ENCODE data around the gene CD276.

DNA sequence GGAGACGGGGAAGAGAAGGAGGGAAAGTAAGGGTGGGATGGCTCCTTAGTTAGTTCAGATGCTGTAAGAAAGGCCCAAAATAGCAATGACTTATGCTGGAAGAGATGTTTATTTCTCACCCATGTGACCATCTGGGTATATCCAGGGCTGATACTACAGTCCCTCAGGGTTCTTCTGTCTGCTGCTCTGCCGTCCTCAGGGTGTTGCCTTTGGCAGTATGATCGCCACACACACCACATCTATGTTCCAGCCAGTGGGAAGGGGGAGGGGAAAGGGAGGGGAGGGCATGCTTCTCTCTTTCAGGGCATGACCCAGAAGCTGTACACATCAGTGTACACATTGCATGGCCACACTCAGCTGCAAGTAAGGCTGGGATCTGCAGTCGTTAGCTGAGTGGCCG lies 10.2 kb downstream of the CD276 start:
- TF ChIP-seq, protein P1, sequence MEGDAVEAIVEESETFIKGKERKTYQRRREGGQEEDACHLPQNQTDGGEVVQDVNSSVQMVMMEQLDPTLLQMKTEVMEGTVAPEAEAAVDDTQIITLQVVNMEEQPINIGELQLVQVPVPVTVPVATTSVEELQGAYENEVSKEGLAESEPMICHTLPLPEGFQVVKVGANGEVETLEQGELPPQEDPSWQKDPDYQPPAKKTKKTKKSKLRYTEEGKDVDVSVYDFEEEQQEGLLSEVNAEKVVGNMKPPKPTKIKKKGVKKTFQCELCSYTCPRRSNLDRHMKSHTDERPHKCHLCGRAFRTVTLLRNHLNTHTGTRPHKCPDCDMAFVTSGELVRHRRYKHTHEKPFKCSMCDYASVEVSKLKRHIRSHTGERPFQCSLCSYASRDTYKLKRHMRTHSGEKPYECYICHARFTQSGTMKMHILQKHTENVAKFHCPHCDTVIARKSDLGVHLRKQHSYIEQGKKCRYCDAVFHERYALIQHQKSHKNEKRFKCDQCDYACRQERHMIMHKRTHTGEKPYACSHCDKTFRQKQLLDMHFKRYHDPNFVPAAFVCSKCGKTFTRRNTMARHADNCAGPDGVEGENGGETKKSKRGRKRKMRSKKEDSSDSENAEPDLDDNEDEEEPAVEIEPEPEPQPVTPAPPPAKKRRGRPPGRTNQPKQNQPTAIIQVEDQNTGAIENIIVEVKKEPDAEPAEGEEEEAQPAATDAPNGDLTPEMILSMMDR (IDR thresholded peaks at IDR 0.05) = no peak
- TF ChIP-seq EP300 (IDR thresholded peaks at IDR 0.05) = no peak
